Subcutaneous adipose tissue (tissue), 4 donors: ENCODE results near the gene PLEKHG4B. TPM values are rescaled to one million over a fixed set of nuclear protein-coding genes. Genes with fewer than 3 reads are reported as not detected.

Experiments used
- total RNA-seq, 4 donors: library from RNA; depleted of rRNA; stranded (reverse); fragments of >200 nt; gene quantifications; one replicate each; pipeline ENCODE4 v1.1.0, GENCODE V29; 2016
- TF ChIP-seq, protein P1 (sequence below): fragments of 450-650 bp; IDR thresholded peaks from one replicate; pipeline ENCODE4 v1.5.1; 2016; ENCODE audit warnings: low read depth, mild to moderate bottlenecking, control low read depth, antibody characterized with exemption, moderate library complexity

PLEKHG4B gene
- total RNA-seq, 4 donors from 2014 or later: under 0.01 TPM; not detected in 3

DNA sequence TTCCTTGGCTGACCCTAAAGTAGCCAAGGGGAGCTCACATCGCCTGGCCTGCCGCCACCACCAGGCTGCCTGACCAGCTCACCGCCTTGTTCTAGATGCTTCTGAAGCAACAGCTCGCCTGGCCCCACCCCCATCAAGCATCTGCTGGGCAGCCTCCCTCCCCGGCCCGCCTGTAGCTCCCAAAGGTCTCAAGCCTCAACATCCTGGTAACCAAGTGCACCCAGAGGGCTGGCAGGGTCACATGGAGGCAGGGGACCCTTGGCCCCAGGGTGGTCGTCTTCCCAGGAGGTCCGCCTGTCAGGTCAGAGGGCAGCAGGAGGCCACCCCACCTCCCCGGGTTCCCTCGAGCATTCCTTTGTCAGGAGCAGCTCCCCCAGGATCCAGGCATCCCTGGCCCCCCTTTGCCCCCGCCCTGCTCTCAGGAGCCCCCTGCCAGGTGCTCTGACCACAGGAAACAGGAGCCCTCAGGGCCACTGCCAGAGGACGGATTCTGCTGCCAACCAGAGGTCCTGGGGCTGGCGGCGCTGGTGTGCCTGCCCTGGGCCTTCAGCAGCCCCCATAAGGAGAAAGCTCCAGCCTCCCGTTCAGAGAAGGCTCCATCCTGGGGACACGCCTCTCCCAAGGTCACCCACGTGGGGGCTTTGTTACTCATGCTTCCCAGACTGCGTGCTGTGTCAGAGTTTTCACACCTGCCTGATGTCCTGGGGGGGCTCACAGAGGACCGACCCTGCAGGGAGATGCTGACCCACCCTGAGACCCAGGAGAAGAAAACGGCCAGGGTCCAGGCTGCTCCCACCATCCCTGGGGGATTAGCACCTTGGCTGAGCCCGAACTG, 95.9 kb downstream of the PLEKHG4B start:
- TF ChIP-seq, protein P1, sequence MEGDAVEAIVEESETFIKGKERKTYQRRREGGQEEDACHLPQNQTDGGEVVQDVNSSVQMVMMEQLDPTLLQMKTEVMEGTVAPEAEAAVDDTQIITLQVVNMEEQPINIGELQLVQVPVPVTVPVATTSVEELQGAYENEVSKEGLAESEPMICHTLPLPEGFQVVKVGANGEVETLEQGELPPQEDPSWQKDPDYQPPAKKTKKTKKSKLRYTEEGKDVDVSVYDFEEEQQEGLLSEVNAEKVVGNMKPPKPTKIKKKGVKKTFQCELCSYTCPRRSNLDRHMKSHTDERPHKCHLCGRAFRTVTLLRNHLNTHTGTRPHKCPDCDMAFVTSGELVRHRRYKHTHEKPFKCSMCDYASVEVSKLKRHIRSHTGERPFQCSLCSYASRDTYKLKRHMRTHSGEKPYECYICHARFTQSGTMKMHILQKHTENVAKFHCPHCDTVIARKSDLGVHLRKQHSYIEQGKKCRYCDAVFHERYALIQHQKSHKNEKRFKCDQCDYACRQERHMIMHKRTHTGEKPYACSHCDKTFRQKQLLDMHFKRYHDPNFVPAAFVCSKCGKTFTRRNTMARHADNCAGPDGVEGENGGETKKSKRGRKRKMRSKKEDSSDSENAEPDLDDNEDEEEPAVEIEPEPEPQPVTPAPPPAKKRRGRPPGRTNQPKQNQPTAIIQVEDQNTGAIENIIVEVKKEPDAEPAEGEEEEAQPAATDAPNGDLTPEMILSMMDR: no peak

DNA sequence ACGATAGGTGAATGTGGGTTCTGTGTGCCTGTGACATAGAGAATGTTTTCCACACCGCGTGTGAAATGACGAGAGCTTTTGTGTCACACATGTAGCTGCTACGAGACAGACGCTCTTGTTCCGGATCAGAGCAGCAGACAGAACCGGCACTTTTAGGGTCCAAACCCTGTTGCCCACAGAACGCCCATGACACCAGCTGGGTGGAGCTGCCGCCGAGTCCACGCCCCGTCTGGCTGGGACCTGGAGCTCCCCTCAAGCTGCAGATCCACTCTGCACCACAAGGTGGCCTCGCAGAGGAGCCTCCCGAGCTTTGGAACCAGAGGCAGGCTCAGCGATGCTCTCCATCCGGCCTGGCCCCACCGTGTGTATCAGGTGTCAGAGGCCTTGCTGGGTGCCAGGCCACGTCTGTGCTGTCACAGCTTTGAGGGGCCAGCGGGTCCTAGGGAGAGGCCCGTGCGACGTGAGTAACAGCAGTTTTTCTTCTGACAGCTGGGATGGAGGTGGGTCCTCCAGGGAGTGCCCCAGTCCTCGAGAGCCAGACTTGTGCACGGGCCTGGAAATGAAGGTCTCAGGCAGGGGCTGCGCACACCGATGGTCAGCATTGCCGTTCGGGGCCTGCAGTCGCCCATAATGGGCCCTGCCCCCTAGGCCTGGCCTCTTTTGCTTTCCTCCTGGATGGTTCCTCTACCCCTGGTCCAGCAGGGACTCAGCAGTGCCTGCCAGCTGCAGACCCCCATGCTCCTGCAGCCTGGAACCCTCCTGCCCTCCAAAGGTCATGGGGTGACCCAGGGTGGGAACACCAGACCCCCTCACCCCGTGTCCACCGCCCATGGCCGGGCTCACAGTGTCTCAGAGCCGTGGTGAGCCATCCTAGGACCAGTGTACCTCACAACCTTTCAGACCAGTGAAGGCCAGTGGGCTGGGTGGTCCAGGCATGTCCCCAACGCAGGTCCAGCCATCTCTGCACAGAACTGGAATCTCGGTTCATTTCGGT, 96.8 kb downstream of the PLEKHG4B start:
- TF ChIP-seq, protein P1: no peak

DNA sequence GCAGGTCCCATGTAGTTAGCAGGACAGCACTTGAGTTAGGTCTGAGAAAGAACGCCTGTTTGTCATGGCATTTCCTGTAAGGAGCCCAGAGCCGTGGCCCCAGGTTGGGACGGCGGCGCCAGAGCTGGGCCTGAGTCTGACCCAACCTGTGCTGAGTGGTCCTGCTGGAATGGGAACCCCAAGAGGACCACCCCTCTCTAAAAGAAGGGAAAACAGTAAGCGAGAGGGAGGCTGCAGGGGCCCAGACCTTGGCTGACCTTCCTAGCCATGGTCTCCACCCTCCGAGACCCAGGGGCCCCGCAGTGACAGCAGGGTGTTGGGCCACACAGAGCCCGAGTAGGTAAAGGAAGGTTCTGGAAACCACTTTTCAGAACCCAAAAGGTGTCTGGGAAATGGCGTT, 97.5 kb downstream of the PLEKHG4B start:
- TF ChIP-seq, protein P1: no peak

DNA sequence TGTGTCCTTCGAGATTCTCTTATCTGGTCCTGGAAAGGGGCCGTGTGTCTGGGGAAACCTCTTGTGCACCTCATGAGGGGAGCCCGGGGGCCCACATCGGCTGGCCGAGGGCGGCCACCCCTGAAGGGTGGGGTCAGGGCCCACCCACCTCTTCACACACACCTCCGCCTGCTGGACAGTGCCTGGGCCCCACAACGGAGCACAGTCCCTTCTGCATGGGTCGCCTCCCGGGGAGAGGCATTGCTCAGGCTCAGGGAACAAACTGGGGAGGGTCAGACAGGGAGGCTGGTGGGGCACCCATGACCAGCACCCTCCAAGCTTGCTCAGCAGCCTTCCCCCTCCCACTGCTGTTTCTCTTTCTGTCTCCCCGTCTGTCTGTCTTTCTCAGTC, 98.0 kb downstream of the PLEKHG4B start:
- TF ChIP-seq, protein P1: no peak

- TF ChIP-seq, protein P1: no peak
Observed at GRCh38 chr5:190366-191035, 98.5 kb downstream of the PLEKHG4B start.

GRCh38 chr5:191036-191948, 99.3 kb downstream of the PLEKHG4B start, which contains the start of gene LRRC14B:
Gene LRRC14B, plus strand, starts transcription at chr5:191495. Its CDS starts 44 bp downstream, at chr5:191539.
- TF ChIP-seq, protein P1: no peak
